Measurements from ENCODE around the gene ELL.

Gene ELL

DNA sequence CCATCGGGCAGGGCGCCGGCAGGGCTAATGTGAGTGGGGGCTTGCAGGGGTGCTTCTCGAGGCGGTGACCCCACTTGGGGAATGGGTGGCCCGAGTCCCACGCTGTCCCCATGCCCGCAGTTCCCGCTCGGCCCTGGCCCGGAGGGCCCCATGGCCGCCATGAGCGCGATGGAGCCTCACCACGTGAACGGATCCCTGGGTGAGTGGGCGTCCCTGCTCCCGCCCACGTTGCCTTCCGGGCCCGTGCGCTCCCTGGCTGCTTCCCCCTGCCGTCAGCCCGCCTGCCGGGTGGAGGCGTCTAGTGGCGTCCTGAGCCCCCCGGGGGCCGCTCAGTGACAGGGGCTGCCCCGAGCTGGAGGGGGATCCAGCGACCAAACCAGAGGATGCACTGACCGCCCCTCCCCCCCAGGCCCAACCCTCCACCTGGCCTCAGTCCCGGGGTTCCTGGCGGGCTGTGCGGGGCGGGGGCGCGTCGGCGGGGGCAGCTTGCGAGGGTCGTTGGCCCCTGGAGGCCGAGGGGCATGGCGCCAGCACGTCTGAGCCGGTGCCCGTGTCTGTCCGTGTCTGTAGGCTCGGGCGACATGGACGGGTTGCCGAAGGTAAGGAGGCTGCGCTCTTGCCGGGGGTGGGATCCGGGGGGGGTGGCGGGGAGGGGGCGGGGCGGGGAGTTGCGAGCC, 88.7 kb downstream of the ELL start:
- TF ChIP-seq, protein P1, sequence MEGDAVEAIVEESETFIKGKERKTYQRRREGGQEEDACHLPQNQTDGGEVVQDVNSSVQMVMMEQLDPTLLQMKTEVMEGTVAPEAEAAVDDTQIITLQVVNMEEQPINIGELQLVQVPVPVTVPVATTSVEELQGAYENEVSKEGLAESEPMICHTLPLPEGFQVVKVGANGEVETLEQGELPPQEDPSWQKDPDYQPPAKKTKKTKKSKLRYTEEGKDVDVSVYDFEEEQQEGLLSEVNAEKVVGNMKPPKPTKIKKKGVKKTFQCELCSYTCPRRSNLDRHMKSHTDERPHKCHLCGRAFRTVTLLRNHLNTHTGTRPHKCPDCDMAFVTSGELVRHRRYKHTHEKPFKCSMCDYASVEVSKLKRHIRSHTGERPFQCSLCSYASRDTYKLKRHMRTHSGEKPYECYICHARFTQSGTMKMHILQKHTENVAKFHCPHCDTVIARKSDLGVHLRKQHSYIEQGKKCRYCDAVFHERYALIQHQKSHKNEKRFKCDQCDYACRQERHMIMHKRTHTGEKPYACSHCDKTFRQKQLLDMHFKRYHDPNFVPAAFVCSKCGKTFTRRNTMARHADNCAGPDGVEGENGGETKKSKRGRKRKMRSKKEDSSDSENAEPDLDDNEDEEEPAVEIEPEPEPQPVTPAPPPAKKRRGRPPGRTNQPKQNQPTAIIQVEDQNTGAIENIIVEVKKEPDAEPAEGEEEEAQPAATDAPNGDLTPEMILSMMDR (IDR thresholded peaks at IDR 0.05; ENCODE audit: control extremely low read depth, extremely low read depth, low read depth, missing control alignments) = peak; percentile 3
- peak; percentile 60 for DNase-seq (ENCODE audit: extremely low spot score)
- CTCF ChIA-PET = no interaction called here
- POLR2A ChIA-PET = no interaction called here

DNA sequence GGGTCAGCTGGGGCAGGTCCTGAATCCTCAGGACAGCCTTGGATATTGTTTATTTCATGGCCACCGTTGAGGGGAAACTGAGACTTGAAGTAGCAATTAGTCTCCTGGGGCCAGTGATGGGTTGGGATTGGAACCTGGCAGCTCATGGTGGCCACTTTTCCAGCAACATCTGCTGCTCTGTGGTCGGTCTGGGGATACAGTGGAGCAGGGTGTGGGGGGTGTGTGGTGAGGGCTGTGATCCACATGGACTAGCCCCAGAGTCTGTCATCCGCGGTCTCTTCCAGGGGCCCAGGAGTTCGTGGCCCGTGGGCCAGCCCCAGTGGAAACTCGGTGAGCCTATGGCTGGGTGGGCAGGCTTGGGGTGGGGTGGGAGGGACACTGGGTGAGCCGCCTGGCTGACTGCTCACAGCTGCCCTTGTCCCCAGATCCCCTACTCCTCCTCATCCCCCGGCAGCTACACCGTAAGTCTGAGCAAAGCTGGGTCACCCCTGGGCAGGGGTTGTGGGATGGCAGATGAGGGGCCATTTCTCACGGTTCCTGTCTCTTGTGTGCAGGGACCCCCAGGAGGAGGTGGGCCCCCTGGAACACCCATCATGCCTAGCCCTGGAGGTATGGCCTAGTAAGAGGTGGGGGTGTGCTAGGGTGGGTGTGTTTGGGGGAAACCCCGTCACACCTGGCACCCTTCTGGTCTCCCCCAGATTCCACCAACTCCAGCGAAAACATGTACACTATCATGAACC, 89.4 kb downstream of the ELL start:
- TF ChIP-seq, protein P1 (IDR thresholded peaks at IDR 0.05; ENCODE audit: control extremely low read depth, extremely low read depth, low read depth, missing control alignments) = no peak
- ChIA-PET POLR2A (no interaction called here), CTCF (interaction anchor here (1.3 to 1.5 kb wide), 2 partner anchors 10 to 14 kb away, joined by 4 to 7 read pairs; partner anchors contain the start of gene SSBP4)
- no peak for DNase-seq (ENCODE audit: extremely low spot score)

DNA sequence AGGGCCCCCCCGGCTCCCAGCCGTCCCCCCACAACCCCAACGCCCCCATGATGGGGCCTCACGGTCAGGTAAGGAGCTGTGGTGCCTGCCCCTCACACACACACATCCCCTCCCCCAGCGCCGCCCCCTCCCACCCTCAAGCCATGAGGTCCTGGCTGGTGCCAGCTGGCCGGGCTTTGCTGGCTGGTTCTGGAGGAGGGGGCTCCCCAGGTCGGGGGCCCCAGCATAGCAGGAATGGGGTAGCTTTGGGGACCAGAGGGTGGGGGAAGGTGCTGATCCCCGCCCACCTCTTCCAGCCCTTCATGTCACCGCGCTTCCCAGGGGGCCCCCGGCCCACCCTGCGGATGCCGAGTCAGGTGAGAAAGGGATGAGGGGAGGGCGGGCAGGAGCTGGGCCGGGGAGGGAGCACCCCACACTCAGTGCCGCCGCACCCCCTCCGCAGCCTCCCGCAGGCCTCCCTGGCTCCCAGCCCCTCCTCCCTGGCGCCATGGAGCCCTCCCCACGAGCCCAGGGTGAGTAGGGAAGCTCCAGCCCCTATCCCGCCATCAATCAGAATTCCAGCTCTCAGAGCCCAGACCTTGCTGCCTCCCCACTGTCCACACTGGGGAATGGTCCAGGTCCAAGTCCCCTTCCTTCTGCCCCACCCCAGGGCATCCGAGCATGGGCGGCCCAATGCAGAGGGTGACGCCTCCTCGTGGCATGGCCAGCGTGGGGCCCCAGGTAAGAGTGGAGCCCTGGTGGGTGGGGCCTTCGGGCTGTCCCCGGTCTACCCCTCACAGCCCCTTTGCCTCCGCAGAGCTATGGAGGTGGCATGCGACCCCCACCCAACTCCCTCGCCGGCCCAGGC, 90.3 kb downstream of the ELL start:
- no peak for DNase-seq (ENCODE audit: extremely low spot score)
- ChIA-PET POLR2A (interaction anchor here (0.6 kb wide), 1 partner anchor 156 kb away, joined by 3 read pairs; no protein-coding TSS in a partner anchor), CTCF (interaction anchor here (1.3 to 1.5 kb wide), 2 partner anchors 9 to 13 kb away, joined by 4 to 7 read pairs; partner anchors contain the start of gene SSBP4)
- TF ChIP-seq, protein P1 (IDR thresholded peaks at IDR 0.05; ENCODE audit: control extremely low read depth, extremely low read depth, low read depth, missing control alignments) = no peak

DNA sequence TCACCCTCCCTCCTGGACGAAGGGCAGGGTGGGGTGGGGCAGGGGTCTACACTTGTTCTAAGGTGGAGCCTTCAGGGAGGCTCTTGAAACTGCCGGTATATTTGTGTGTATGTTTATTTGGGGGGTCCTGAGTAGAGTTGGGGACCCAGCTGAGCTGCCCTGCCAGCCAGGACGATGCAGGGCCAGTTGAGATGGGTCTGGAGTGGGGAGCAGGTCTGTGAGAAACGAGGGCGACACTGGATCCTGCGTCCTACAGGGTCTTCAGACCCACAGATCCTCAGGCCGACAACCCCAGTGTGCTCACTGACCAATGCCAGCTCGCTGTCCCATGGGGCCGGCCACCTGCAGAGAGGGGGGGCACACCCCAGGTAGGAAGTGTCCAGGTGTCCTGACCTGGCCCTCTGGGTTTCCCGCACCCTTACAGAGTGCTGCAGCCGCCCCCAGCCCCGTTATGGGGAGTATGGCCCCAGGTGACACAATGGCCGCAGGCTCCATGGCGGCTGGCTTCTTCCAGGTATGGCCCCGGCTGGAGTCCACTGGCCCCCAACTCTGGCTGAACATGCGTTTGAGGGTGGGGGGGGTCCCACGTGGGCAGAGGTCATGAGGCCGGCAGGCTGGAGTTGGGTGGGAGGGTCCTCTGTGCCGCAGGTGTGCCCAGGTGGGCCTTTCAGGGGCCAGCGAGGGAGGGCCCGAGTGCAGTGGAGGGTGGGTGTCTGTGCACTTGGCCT, 91.3 kb downstream of the ELL start:
- TF ChIP-seq, protein P1 (IDR thresholded peaks at IDR 0.05; ENCODE audit: control extremely low read depth, extremely low read depth, low read depth, missing control alignments) = no peak
- ChIA-PET CTCF (interaction anchor here (1.3 kb wide), 1 partner anchor 9 kb away, joined by 4 read pairs; no protein-coding TSS in a partner anchor), POLR2A (no interaction called here)
- no peak for DNase-seq (ENCODE audit: extremely low spot score)

DNA sequence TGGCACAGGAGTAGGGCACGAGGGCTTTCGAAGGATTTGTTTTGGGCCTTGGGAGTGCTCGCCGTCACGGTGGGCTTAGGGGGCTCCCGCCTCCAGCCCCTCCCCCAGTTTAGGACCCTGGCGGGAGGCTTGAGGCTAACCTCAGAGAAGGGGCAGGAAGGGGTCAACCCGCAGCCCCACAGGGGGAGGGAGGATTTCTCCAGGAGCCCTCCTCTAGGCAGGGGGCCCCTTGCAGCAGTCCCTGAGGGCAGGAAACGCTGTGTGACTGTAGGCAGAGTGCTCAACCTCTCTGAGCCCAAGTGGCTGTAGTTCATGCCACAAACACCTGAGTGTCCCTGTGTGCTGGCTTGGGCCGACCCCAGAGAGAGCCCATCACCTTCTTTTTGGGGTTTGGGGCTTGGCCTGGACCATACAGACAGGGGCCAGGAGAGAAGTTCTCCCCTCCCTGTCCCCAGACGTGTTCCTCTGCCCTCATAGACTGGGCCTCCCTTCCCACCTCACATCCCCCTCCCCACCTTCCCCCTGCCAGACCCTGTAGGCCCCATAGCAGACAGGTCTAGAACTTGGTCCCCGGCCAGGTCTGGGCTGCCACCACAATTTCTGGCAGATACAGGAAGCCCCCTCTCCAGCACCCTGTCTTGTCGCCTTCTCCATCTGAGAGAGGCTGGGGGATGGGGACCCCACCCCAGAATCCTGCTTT, 92.0 kb downstream of the ELL start:
- CTCF ChIA-PET = interaction anchor here (2.3 kb wide), 1 partner anchor 11 kb away, joined by 16 read pairs; the partner anchor contains the start of gene SSBP4

More for the DNA sequence above, 92.0 kb downstream of the ELL start:
- TF ChIP-seq, protein P1 (IDR thresholded peaks at IDR 0.05; ENCODE audit: control extremely low read depth, extremely low read depth, low read depth, missing control alignments) = no peak
- POLR2A ChIA-PET = no interaction called here
- no peak for DNase-seq (ENCODE audit: extremely low spot score)

All from GM10248 (cell line).